SK-N-SH (cell line): Measurements from ENCODE around the gene OTUD1. TPM values are rescaled to one million over a fixed set of nuclear protein-coding genes. Genes with fewer than 3 reads are reported as not detected.

ENCODE experiments used
- CTCF ChIA-PET: fragments of 300-600, 350-600 bp; formaldehyde crosslinking; extraction: SDS; loops from one replicate; lab custom pipeline; 2021; lab: Yijun Ruan, JAX
- POLR2A ChIA-PET: fragments of 350-600 bp; sonication (Branson Sonifier 250); formaldehyde crosslinking; extraction: SDS; loops from one replicate; lab custom pipeline; 2020; ENCODE audit warnings: antibody characterized with exemption, inconsistent platforms; lab: Yijun Ruan, JAX
- DNase-seq: peaks from one replicate; pipeline ENCODE4 v3.0.0; 2012
- H2AFZ ChIP-seq: fragments of 200-600 bp; sonication (generic); 2 replicates; pipeline ENCODE4 v1.8.1; 2016; ENCODE audit warnings: antibody characterized with exemption, mild to moderate bottlenecking, low read depth
- H3F3A ChIP-seq: fragments of 200-600 bp; sonication (generic); replicated peaks from 2 replicates; pipeline ENCODE3; 2016; ENCODE audit warnings: antibody characterized with exemption, mild to moderate bottlenecking; ENCODE audit not compliant: insufficient read depth
- H3K27ac ChIP-seq, 2 experiments: fragments of 200-500 bp in 1 of 2; fragments of 200-600 bp in 1 of 2; sonication (Bioruptor generic) in 1 of 2; sonication (generic), shearing (Covaris generic) in 1 of 2; 2 replicates each; pipeline versions ENCODE4 v1.5.1 to v1.6.1; 2014 to 2016; ENCODE audit warnings: low read depth in 2 of 2, inconsistent platforms in 1 of 2, low read length in 1 of 2, mild to moderate bottlenecking in 1 of 2, mixed read lengths in 1 of 2
- H3K27me3 ChIP-seq: fragments of 200-600 bp; sonication (generic), shearing (Covaris generic); 2 replicates; pipeline ENCODE4 v1.6.1; 2016; ENCODE audit warnings: mixed run types; ENCODE audit not compliant: insufficient read depth
- H3K36me3 ChIP-seq, 2 experiments: fragments of 200-500 bp in 1 of 2; fragments of 200-600 bp in 1 of 2; sonication (Bioruptor generic) in 1 of 2; sonication (generic) in 1 of 2; replicated peaks in 1 of 2; 2 replicates each; pipeline versions ENCODE3 to v1.5.1; 2014 to 2016; ENCODE audit warnings: low read length in 1 of 2, mild to moderate bottlenecking in 1 of 2; ENCODE audit not compliant: insufficient read depth in 2 of 2, control insufficient read depth in 1 of 2
- H3K4me1 ChIP-seq, 2 experiments: fragments of 200-500 bp in 1 of 2; fragments of 200-600 bp in 1 of 2; sonication (Bioruptor generic) in 1 of 2; sonication (generic), shearing (Covaris generic) in 1 of 2; 2 replicates each; pipeline versions ENCODE4 v1.5.1 to v1.6.1; 2014 to 2016; ENCODE audit warnings: low read depth in 1 of 2, low read length in 1 of 2, mixed run types in 1 of 2; ENCODE audit not compliant: insufficient read depth in 2 of 2, control insufficient read depth in 1 of 2
- H3K4me2 ChIP-seq: fragments of 200-600 bp; sonication (generic), shearing (Covaris generic); 2 replicates; pipeline ENCODE4 v1.6.1; 2017; ENCODE audit warnings: mixed run types
- H3K4me3 ChIP-seq, 2 experiments: fragments of 200-500 bp in 1 of 2; fragments of 200-600 bp in 1 of 2; sonication (Bioruptor generic) in 1 of 2; sonication (generic), shearing (Covaris generic) in 1 of 2; 2 replicates each; pipeline versions ENCODE4 v1.5.1 to v1.8.1; 2014 to 2016; ENCODE audit warnings: low read depth in 2 of 2, inconsistent platforms in 1 of 2, low read length in 1 of 2, mild to moderate bottlenecking in 1 of 2, mixed read lengths in 1 of 2, moderate library complexity in 1 of 2
- H3K79me2 ChIP-seq: fragments of 200-600 bp; sonication (generic); 2 replicates; pipeline ENCODE4 v1.8.1; 2017; ENCODE audit warnings: mild to moderate bottlenecking; ENCODE audit not compliant: insufficient read depth
- H3K9ac ChIP-seq: fragments of 200-600 bp; sonication (generic); 2 replicates; pipeline ENCODE4 v1.6.1; 2017; ENCODE audit warnings: mixed run types
- H3K9me2 ChIP-seq: fragments of 200-600 bp; sonication (generic); 2 replicates; pipeline ENCODE4 v1.6.1; 2017; ENCODE audit warnings: mixed run types
- H3K9me3 ChIP-seq: fragments of 200-600 bp; sonication (generic); 2 replicates; pipeline ENCODE4 v1.6.1; 2017; ENCODE audit warnings: mixed run types, mild to moderate bottlenecking, moderate library complexity
- H4K20me1 ChIP-seq: fragments of 200-600 bp; sonication (generic); 2 replicates; pipeline ENCODE4 v1.6.1; 2017; ENCODE audit warnings: mild to moderate bottlenecking, mixed run types; ENCODE audit not compliant: insufficient read depth
- CTCF ChIP-seq: fragments of 200-600 bp; sonication (generic); IDR thresholded peaks from 2 replicates; pipeline ENCODE4 v1.6.1; 2017; ENCODE audit warnings: antibody characterized with exemption, mild to moderate bottlenecking, moderate library complexity
- ELF1 ChIP-seq: IDR thresholded peaks from 2 replicates; pipeline ENCODE4 v1.4.0; 2012
- GABPA ChIP-seq: IDR thresholded peaks from 2 replicates; pipeline ENCODE4 v1.4.0; 2012; ENCODE audit warnings: low read depth, mild to moderate bottlenecking
- IRF3 ChIP-seq: fragments of 150-350 bp; IDR thresholded peaks from 2 replicates; pipeline ENCODE4 v1.6.1; 2016; ENCODE audit warnings: mild to moderate bottlenecking, low read depth, low read length
- MXI1 ChIP-seq: IDR thresholded peaks from 2 replicates; pipeline ENCODE4 v1.6.1; 2012; ENCODE audit warnings: mild to moderate bottlenecking, low read depth, low read length, improper control_type of control experiment
- NRF1 ChIP-seq: IDR thresholded peaks from 2 replicates; pipeline ENCODE4 v1.6.1; 2012; ENCODE audit warnings: low read depth, mild to moderate bottlenecking, low read length
- PBX3 ChIP-seq: IDR thresholded peaks from 2 replicates; pipeline ENCODE4; 2012
- POLR2AphosphoS5 ChIP-seq: IDR thresholded peaks from 2 replicates; pipeline ENCODE4 v1.6.1; 2012; ENCODE audit warnings: low read depth, low read length
- RAD21 ChIP-seq: IDR thresholded peaks from 2 replicates; pipeline ENCODE4 v1.6.1; 2012; ENCODE audit warnings: mild to moderate bottlenecking, low read length
- RCOR1 ChIP-seq: fragments of 150-350 bp; IDR thresholded peaks from 2 replicates; pipeline ENCODE4 v1.6.1; 2017; ENCODE audit warnings: antibody characterized with exemption, low read length
- RXRA ChIP-seq: IDR thresholded peaks from 2 replicates; pipeline ENCODE4 v1.4.0; 2012; ENCODE audit warnings: low read depth, mild to moderate bottlenecking, borderline replicate concordance
- SIN3A ChIP-seq: IDR thresholded peaks from 2 replicates; pipeline ENCODE4 v1.6.1; 2012; ENCODE audit warnings: low read depth, mild to moderate bottlenecking, low read length, moderate library complexity, borderline replicate concordance
- TAF1 ChIP-seq: IDR thresholded peaks from 2 replicates; pipeline ENCODE4 v1.6.1; 2012; ENCODE audit warnings: low read depth, mild to moderate bottlenecking, low read length, moderate library complexity, borderline replicate concordance
- ZBTB33 ChIP-seq: IDR thresholded peaks from 2 replicates; pipeline ENCODE4 v1.4.0; 2012; ENCODE audit warnings: low read depth, borderline replicate concordance
- WGBS: methylation state at CpG from one replicate; pipeline ENCODE4 v1.1.6; 2017; ENCODE audit warnings: low lambda C conversion rate; 5-methylcytosine and 5-hydroxymethylcytosine counted together
- polyA plus RNA-seq, 3 experiments: library from polyadenylated mRNA; depleted of rRNA; stranded (reverse); fragments of >200 nt; gene quantifications; 2 replicates each; pipeline ENCODE4 v1.2.3, GENCODE V29; 2012
- TF ChIP-seq, protein P1 (sequence below): IDR thresholded peaks from 2 replicates; pipeline ENCODE4 v1.6.1; 2012; ENCODE audit warnings: mild to moderate bottlenecking, low read depth, low read length, moderate library complexity

The OTUD1 gene
- polyA plus RNA-seq, 1 of the 3 experiments (the other 2 are of a cell fraction): 8.5 TPM

GRCh38 chr10:23457632-23458417, 18.9 kb downstream of the OTUD1 start:
- no peak overlapping the region for H3K4me2 ChIP-seq
- ChIA-PET POLR2A (no interaction called here), CTCF (no interaction called here)
- H3F3A ChIP-seq: no peaks in the 10 kb centered on the region
- H2AFZ ChIP-seq: no peak overlapping the region
- no peaks in the 10 kb centered on the region for H4K20me1 ChIP-seq
- H3K9me2 ChIP-seq: no peaks in the 10 kb centered on the region
- no peaks in the 10 kb centered on the region for H3K36me3 ChIP-seq
- H3K27ac ChIP-seq: no peak overlapping the region
- 76% methylated on average over 6 of the region's 6 CpGs for WGBS
- H3K4me1 ChIP-seq: no peaks in the 10 kb centered on the region
- DNase-seq: no peak
- TF ChIP-seq GABPA (no peak), ELF1 (no peak), NRF1 (no peak), PBX3 (no peak), SIN3A (no peak), CTCF (no peak), IRF3 (no peak), MXI1 (no peak), RCOR1 (no peak), POLR2AphosphoS5 (no peak), RXRA (no peak), RAD21 (no peak), ZBTB33 (no peak), TAF1 (no peak)
- TF ChIP-seq, protein P1, sequence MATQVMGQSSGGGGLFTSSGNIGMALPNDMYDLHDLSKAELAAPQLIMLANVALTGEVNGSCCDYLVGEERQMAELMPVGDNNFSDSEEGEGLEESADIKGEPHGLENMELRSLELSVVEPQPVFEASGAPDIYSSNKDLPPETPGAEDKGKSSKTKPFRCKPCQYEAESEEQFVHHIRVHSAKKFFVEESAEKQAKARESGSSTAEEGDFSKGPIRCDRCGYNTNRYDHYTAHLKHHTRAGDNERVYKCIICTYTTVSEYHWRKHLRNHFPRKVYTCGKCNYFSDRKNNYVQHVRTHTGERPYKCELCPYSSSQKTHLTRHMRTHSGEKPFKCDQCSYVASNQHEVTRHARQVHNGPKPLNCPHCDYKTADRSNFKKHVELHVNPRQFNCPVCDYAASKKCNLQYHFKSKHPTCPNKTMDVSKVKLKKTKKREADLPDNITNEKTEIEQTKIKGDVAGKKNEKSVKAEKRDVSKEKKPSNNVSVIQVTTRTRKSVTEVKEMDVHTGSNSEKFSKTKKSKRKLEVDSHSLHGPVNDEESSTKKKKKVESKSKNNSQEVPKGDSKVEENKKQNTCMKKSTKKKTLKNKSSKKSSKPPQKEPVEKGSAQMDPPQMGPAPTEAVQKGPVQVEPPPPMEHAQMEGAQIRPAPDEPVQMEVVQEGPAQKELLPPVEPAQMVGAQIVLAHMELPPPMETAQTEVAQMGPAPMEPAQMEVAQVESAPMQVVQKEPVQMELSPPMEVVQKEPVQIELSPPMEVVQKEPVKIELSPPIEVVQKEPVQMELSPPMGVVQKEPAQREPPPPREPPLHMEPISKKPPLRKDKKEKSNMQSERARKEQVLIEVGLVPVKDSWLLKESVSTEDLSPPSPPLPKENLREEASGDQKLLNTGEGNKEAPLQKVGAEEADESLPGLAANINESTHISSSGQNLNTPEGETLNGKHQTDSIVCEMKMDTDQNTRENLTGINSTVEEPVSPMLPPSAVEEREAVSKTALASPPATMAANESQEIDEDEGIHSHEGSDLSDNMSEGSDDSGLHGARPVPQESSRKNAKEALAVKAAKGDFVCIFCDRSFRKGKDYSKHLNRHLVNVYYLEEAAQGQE: no peak
- no peaks in the 10 kb centered on the region for H3K27me3 ChIP-seq
- H3K9me3 ChIP-seq: no peaks in the 10 kb centered on the region
- H3K79me2 ChIP-seq: no peaks in the 10 kb centered on the region
- H3K4me3 ChIP-seq: no peak overlapping the region
- no peak overlapping the region for H3K9ac ChIP-seq
